Measurements from ENCODE around the gene HS2ST1. TPM values are rescaled to one million over a fixed set of nuclear protein-coding genes. Genes with fewer than 3 reads are reported as not detected.

The HS2ST1 gene
- total and polyA plus RNA-seq, 2 experiments from 2014 or later: 6.7 to 17.1 TPM

DNA sequence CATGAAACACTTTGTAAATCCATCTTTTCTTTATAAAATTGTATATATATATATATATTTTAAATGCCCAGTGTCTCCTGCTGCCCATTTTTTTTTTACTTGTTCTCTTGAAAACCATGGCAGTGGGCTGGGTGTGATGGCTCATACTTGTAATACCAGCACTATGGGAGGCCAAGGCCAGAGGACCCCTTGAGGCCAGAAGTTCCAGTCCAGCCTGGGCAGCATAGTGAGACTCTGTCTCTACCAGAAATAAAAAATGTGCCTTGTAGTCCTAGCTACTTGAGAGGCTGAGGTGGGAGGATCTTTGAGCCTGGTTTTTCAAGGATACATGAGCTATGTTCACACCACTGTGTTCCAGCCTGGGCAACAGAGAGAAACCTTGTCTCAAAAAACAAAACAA, 62.2 kb downstream of the HS2ST1 start:
- H3K9me3 Mint-ChIP-seq: no peaks in the 10 kb centered on the region
- no peak overlapping the region for H3K4me2 ChIP-seq
- H3K4me1 Mint-ChIP-seq: peaks cover 21% of the 10 kb centered on the region
- H3K36me3 Mint-ChIP-seq (ENCODE audit: low read depth): no peaks in the 10 kb centered on the region
- H3K36me3 ChIP-seq (ENCODE audit: insufficient read depth): no peaks in the 10 kb centered on the region
- H2AFZ ChIP-seq: no peak overlapping the region
- no peaks in the 10 kb centered on the region for H3K27me3 ChIP-seq (ENCODE audit: insufficient read depth)
- H3K27ac ChIP-seq (ENCODE audit: low read depth): no peak overlapping the region
- no peak overlapping the region for H3K4me3 Mint-ChIP-seq
- no peak for ATAC-seq
- peaks cover 5% of the 10 kb centered on the region; the same call in 1 of the 2 replicates for H3K9me2 ChIP-seq (ENCODE audit: insufficient read depth)
- H3K27me3 Mint-ChIP-seq (ENCODE audit: insufficient read depth, low read depth, poor library complexity): peaks cover 2% of the 10 kb centered on the region
- no peaks in the 10 kb centered on the region for H3F3A ChIP-seq (replicated peaks; ENCODE audit: low read depth)
- peaks cover 78% of the 10 kb centered on the region for H3K79me2 ChIP-seq (replicated peaks; ENCODE audit: insufficient read depth)
- H3K4me1 ChIP-seq (ENCODE audit: insufficient read depth): peaks cover 17% of the 10 kb centered on the region
- DNase-seq (ENCODE audit: low spot score): no peak
- no peak overlapping the region for H3K4me3 ChIP-seq
- no peak overlapping the region for H3K27ac Mint-ChIP-seq
- peaks cover 6% of the 10 kb centered on the region; the same call in 1 of the 2 replicates for H4K20me1 ChIP-seq (replicated peaks; ENCODE audit: insufficient read depth)
- TF ChIP-seq EZH2 (IDR thresholded peaks at IDR 0.05; ENCODE audit: low read depth, unreplicated experiment) (no peak), JUNB (IDR thresholded peaks at IDR 0.05; ENCODE audit: unreplicated experiment) (no peak), NANOG (IDR thresholded peaks at IDR 0.05; ENCODE audit: borderline replicate concordance) (no peak), ZNF331 (CRISPR knock-in tag; IDR thresholded peaks at IDR 0.05; ENCODE audit: low read depth) (no peak), ZNF114 (CRISPR knock-in tag; IDR thresholded peaks at IDR 0.05) (no peak), POLR2AphosphoS5 (IDR thresholded peaks at IDR 0.05; ENCODE audit: low read depth) (no peak), STAT1 (IDR thresholded peaks at IDR 0.05; ENCODE audit: unreplicated experiment) (no peak), EZH2phosphoT487 (IDR thresholded peaks at IDR 0.05; ENCODE audit: unreplicated experiment) (no peak), CREB1 (CRISPR knock-in tag; IDR thresholded peaks at IDR 0.05; ENCODE audit: low read depth) (no peak)
- TF ChIP-seq, protein P1, sequence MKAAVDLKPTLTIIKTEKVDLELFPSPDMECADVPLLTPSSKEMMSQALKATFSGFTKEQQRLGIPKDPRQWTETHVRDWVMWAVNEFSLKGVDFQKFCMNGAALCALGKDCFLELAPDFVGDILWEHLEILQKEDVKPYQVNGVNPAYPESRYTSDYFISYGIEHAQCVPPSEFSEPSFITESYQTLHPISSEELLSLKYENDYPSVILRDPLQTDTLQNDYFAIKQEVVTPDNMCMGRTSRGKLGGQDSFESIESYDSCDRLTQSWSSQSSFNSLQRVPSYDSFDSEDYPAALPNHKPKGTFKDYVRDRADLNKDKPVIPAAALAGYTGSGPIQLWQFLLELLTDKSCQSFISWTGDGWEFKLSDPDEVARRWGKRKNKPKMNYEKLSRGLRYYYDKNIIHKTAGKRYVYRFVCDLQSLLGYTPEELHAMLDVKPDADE (IDR thresholded peaks at IDR 0.05): no peak
- TF ChIP-seq, protein P2, sequence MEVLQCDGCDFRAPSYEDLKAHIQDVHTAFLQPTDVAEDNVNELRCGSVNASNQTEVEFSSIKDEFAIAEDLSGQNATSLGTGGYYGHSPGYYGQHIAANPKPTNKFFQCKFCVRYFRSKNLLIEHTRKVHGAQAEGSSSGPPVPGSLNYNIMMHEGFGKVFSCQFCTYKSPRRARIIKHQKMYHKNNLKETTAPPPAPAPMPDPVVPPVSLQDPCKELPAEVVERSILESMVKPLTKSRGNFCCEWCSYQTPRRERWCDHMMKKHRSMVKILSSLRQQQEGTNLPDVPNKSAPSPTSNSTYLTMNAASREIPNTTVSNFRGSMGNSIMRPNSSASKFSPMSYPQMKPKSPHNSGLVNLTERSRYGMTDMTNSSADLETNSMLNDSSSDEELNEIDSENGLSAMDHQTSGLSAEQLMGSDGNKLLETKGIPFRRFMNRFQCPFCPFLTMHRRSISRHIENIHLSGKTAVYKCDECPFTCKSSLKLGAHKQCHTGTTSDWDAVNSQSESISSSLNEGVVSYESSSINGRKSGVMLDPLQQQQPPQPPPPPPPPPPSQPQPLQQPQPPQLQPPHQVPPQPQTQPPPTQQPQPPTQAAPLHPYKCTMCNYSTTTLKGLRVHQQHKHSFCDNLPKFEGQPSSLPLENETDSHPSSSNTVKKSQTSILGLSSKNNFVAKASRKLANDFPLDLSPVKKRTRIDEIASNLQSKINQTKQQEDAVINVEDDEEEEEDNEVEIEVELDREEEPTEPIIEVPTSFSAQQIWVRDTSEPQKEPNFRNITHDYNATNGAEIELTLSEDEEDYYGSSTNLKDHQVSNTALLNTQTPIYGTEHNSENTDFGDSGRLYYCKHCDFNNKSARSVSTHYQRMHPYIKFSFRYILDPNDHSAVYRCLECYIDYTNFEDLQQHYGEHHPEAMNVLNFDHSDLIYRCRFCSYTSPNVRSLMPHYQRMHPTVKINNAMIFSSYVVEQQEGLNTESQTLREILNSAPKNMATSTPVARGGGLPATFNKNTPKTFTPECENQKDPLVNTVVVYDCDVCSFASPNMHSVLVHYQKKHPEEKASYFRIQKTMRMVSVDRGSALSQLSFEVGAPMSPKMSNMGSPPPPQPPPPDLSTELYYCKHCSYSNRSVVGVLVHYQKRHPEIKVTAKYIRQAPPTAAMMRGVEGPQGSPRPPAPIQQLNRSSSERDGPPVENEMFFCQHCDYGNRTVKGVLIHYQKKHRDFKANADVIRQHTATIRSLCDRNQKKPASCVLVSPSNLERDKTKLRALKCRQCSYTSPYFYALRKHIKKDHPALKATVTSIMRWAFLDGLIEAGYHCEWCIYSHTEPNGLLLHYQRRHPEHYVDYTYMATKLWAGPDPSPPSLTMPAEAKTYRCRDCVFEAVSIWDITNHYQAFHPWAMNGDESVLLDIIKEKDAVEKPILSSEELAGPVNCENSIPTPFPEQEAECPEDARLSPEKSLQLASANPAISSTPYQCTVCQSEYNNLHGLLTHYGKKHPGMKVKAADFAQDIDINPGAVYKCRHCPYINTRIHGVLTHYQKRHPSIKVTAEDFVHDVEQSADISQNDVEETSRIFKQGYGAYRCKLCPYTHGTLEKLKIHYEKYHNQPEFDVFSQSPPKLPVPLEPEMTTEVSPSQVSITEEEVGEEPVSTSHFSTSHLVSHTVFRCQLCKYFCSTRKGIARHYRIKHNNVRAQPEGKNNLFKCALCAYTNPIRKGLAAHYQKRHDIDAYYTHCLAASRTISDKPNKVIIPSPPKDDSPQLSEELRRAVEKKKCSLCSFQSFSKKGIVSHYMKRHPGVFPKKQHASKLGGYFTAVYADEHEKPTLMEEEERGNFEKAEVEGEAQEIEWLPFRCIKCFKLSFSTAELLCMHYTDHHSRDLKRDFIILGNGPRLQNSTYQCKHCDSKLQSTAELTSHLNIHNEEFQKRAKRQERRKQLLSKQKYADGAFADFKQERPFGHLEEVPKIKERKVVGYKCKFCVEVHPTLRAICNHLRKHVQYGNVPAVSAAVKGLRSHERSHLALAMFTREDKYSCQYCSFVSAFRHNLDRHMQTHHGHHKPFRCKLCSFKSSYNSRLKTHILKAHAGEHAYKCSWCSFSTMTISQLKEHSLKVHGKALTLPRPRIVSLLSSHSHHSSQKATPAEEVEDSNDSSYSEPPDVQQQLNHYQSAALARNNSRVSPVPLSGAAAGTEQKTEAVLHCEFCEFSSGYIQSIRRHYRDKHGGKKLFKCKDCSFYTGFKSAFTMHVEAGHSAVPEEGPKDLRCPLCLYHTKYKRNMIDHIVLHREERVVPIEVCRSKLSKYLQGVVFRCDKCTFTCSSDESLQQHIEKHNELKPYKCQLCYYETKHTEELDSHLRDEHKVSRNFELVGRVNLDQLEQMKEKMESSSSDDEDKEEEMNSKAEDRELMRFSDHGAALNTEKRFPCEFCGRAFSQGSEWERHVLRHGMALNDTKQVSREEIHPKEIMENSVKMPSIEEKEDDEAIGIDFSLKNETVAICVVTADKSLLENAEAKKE (CRISPR knock-in tag; IDR thresholded peaks at IDR 0.05): no peak
- TF ChIP-seq, protein P3, sequence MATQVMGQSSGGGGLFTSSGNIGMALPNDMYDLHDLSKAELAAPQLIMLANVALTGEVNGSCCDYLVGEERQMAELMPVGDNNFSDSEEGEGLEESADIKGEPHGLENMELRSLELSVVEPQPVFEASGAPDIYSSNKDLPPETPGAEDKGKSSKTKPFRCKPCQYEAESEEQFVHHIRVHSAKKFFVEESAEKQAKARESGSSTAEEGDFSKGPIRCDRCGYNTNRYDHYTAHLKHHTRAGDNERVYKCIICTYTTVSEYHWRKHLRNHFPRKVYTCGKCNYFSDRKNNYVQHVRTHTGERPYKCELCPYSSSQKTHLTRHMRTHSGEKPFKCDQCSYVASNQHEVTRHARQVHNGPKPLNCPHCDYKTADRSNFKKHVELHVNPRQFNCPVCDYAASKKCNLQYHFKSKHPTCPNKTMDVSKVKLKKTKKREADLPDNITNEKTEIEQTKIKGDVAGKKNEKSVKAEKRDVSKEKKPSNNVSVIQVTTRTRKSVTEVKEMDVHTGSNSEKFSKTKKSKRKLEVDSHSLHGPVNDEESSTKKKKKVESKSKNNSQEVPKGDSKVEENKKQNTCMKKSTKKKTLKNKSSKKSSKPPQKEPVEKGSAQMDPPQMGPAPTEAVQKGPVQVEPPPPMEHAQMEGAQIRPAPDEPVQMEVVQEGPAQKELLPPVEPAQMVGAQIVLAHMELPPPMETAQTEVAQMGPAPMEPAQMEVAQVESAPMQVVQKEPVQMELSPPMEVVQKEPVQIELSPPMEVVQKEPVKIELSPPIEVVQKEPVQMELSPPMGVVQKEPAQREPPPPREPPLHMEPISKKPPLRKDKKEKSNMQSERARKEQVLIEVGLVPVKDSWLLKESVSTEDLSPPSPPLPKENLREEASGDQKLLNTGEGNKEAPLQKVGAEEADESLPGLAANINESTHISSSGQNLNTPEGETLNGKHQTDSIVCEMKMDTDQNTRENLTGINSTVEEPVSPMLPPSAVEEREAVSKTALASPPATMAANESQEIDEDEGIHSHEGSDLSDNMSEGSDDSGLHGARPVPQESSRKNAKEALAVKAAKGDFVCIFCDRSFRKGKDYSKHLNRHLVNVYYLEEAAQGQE (IDR thresholded peaks at IDR 0.05; ENCODE audit: unreplicated experiment): no peak
